Gastrocnemius medialis (tissue), 4 donors: ENCODE results near the gene CACNA1D. TPM values are rescaled to one million over a fixed set of nuclear protein-coding genes. Genes with fewer than 3 reads are reported as not detected.

Source experiments
- ATAC-seq, 2 donors: fragments of 150-250 bp; one replicate each; pipeline ENCODE4 v1.9.1; 2016
- DNase-seq, 2 donors: peaks; one replicate each; pipeline ENCODE4 v3.0.0-alpha.2; 2019
- H3K27ac ChIP-seq, 4 donors: fragments of 200-600 bp; sonication (generic); 1 replicate in 1 of 4; 2 replicates in 3 of 4; pipeline ENCODE4 v1.5.1; 2016 to 2018; ENCODE audit warnings: mild to moderate bottlenecking in 2 of 4, moderate library complexity in 1 of 4
- H3K27me3 ChIP-seq, 3 donors: fragments of 200-600 bp; sonication (generic) in 2 of 3; 1 replicate in 1 of 3; 2 replicates in 2 of 3; pipeline versions ENCODE4 v1.5.1 to v1.6.0; 2016 to 2019; ENCODE audit warnings: mild to moderate bottlenecking in 1 of 3, moderate library complexity in 1 of 3
- H3K36me3 ChIP-seq, 2 donors: fragments of 200-600 bp; sonication (generic) in 1 of 2; one replicate each; pipeline ENCODE4 v1.5.1; 2017 to 2018
- H3K4me1 ChIP-seq, 2 donors: fragments of 200-600 bp; sonication (generic) in 1 of 2; one replicate each; pipeline ENCODE4 v1.5.1; 2016 to 2017; ENCODE audit warnings: mild to moderate bottlenecking in 2 of 2
- H3K4me3 ChIP-seq, 4 donors: fragments of 200-600 bp; sonication (generic) in 3 of 4; 1 replicate in 1 of 4; 2 replicates in 3 of 4; pipeline ENCODE4 v1.5.1; 2016 to 2019; ENCODE audit warnings: mild to moderate bottlenecking in 2 of 4
- H3K9me3 ChIP-seq, 3 donors: fragments of 200-600 bp; sonication (generic) in 2 of 3; 1 replicate in 1 of 3; 2 replicates in 2 of 3; pipeline ENCODE4 v1.5.1; 2016 to 2019
- CTCF ChIP-seq, 5 experiments: fragments of 450-650 bp in 3 of 5; fragments of 200-600 bp in 2 of 5; sonication (generic) in 2 of 5; IDR thresholded peaks in 4 of 5; conservative IDR thresholded peaks in 1 of 5; 1 replicate in 4 of 5; 2 replicates in 1 of 5; pipeline ENCODE4 v1.5.1; 2016 to 2019; ENCODE audit warnings: antibody characterized with exemption in 5 of 5, mild to moderate bottlenecking in 3 of 5, moderate library complexity in 3 of 5
- POLR2A ChIP-seq, 2 donors: fragments of 450-650 bp; IDR thresholded peaks; one replicate each; pipeline ENCODE4 v1.6.1; 2017; ENCODE audit warnings: antibody characterized with exemption in 2 of 2, mild to moderate bottlenecking in 2 of 2, moderate library complexity in 2 of 2
- in situ Hi-C, 4 donors: fragments of 200-750 bp; cut with MboI; loops; one replicate each; pipeline versions ENCODE4 v1.15.0 to v1.8.0; 2017; ENCODE audit warnings: low sequenced_read_pairs in 4 of 4
- intact Hi-C: fragments of 100-400 bp; cut with DNase I; formaldehyde crosslinking; loops from one replicate; pipeline ENCODE4 v1.15.1; 2023; ENCODE audit warnings: low total_unique reads
- total RNA-seq, 4 donors: library from RNA; depleted of rRNA; stranded (reverse); fragments of >200 nt; gene quantifications; one replicate each; pipeline versions ENCODE4 v1.1.0 to v1.2.3, GENCODE V29; 2016

Gene CACNA1D
- total RNA-seq, 4 donors from 2014 or later, result 0.18 to 0.34 TPM; not detected in 2

GRCh38 chr3:53790470-53790869 lies 296.1 kb downstream of the CACNA1D start:
- no peak for ATAC-seq

GRCh38 chr3:53791317-53791716 lies 296.9 kb downstream of the CACNA1D start:
- Histone ChIP-seq H3K36me3 (no peaks in the 10 kb centered on the region), H3K9me3 (no peaks in the 10 kb centered on the region), H3K4me1 (no peaks in the 10 kb centered on the region), H3K27me3 (peaks cover 0 to 2% (median 0%) of the 10 kb centered on the region in 3 donors), H3K4me3 (no peak overlapping the region), H3K27ac (no peak overlapping the region)
- no peak for TF ChIP-seq POLR2A (IDR thresholded peaks at IDR 0.05)
- intact Hi-C loops (no loop called here), in situ Hi-C loops (no loop called here)
- DNase-seq (no peak), ATAC-seq (no peak)

More at GRCh38 chr3:53790470-53790869, 296.1 kb downstream of the CACNA1D start:
- no peak for DNase-seq
- peaks cover 0 to 2% (median 0%) of the 10 kb centered on the region in 3 donors for H3K27me3 ChIP-seq
- no peaks in the 10 kb centered on the region for H3K36me3 ChIP-seq
- no peak overlapping the region for H3K27ac ChIP-seq
- H3K4me1 ChIP-seq, result no peaks in the 10 kb centered on the region
- no peaks in the 10 kb centered on the region for H3K9me3 ChIP-seq
- in situ Hi-C loops (no loop called here), intact Hi-C loops (no loop called here)
- TF ChIP-seq CTCF (IDR thresholded peaks at IDR 0.05 in 4 of 5, conservative IDR thresholded peaks at IDR 0.05 in 1 of 5), result no peak
- no peak for TF ChIP-seq POLR2A (IDR thresholded peaks at IDR 0.05)
- H3K4me3 ChIP-seq, result no peak overlapping the region

- Histone ChIP-seq H3K9me3 (no peaks in the 10 kb centered on the region), H3K4me3 (no peak overlapping the region), H3K4me1 (no peaks in the 10 kb centered on the region), H3K27ac (no peak overlapping the region), H3K27me3 (peaks cover 0 to 2% (median 0%) of the 10 kb centered on the region in 3 donors), H3K36me3 (no peaks in the 10 kb centered on the region)
- ATAC-seq, result no peak
- in situ Hi-C loops, result no loop called here
- intact Hi-C loops, result no loop called here
- DNase-seq, result no peak
- TF ChIP-seq CTCF (IDR thresholded peaks at IDR 0.05 in 4 of 5, conservative IDR thresholded peaks at IDR 0.05 in 1 of 5) (no peak), POLR2A (IDR thresholded peaks at IDR 0.05) (no peak)
Measured at GRCh38 chr3:53792866-53793265, 298.5 kb downstream of the CACNA1D start.

GRCh38 chr3:53794597-53794996 lies 300.2 kb downstream of the CACNA1D start:
- Histone ChIP-seq H3K27me3 (peaks cover 0 to 2% (median 0%) of the 10 kb centered on the region in 3 donors), H3K4me3 (no peak overlapping the region), H3K27ac (no peak overlapping the region), H3K36me3 (no peaks in the 10 kb centered on the region), H3K9me3 (no peaks in the 10 kb centered on the region), H3K4me1 (no peaks in the 10 kb centered on the region)
- in situ Hi-C loops, result no loop called here
- intact Hi-C loops, result no loop called here
- no peak for DNase-seq
- ATAC-seq, result no peak
- TF ChIP-seq CTCF (IDR thresholded peaks at IDR 0.05 in 4 of 5, conservative IDR thresholded peaks at IDR 0.05 in 1 of 5) (no peak), POLR2A (IDR thresholded peaks at IDR 0.05) (no peak)

GRCh38 chr3:53795176-53795575 lies 300.8 kb downstream of the CACNA1D start:
- no peaks in the 10 kb centered on the region for H3K36me3 ChIP-seq
- intact Hi-C loops, result no loop called here
- H3K4me1 ChIP-seq, result no peaks in the 10 kb centered on the region
- TF ChIP-seq CTCF (IDR thresholded peaks at IDR 0.05 in 4 of 5, conservative IDR thresholded peaks at IDR 0.05 in 1 of 5) (no peak), POLR2A (IDR thresholded peaks at IDR 0.05) (no peak)
- DNase-seq (no peak), ATAC-seq (no peak)
- peaks cover 0 to 2% (median 0%) of the 10 kb centered on the region in 3 donors for H3K27me3 ChIP-seq
- no peaks in the 10 kb centered on the region for H3K9me3 ChIP-seq
- H3K4me3 ChIP-seq, result no peak overlapping the region
- in situ Hi-C loops, result no loop called here
- H3K27ac ChIP-seq, result no peak overlapping the region
